ENCODE results near the gene CELSR1.
A peak's percentile ranks its signal among the peaks of the same experiment; 100 is the strongest.
"Not testable (repeated sequence)": the region's sequence is repeated elsewhere in the genome, so short reads cannot be mapped to it uniquely, and the experiment has no call there.

CELSR1 gene

GRCh38 chr22:46409631-46410210, 127.7 kb downstream of the CELSR1 start:
- DNase-seq (ENCODE audit: low read depth, low spot score): no peak
- no peak overlapping the region for H3K27ac ChIP-seq

GRCh38 chr22:46408568-46409506, 128.6 kb downstream of the CELSR1 start:
- H3K27ac ChIP-seq: no peak overlapping the region
- DNase-seq (ENCODE audit: low read depth, low spot score): no peak

- H3K27ac ChIP-seq: no peak overlapping the region
- no peak for DNase-seq (ENCODE audit: low read depth, low spot score)
These were observed 129.7 kb downstream of the CELSR1 start for GRCh38 chr22:46407748-46408147.

GRCh38 chr22:46406791-46407190, 130.6 kb downstream of the CELSR1 start:
- H3K27ac ChIP-seq: no peak overlapping the region
- no peak for DNase-seq (ENCODE audit: low read depth, low spot score)

DNA sequence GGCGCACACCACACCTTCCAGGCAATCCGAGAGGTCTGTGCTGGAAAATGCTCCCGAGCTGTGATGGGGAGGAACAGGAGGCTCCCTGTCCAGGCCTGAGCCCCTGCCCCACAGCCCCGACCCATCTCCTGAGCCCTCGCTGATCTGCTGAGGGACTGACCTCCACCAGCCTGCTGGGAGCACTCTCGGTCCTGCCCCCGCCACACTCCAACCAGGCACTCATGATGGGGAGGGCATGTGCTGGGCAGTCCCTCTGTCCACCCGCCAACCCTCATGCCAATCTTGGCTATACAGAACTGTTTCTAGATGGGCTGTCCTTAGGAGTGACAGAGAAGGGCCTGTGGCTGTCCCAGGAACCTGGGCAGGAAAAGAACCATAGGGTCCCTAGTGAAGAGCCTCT, 131.1 kb downstream of the CELSR1 start:
- no peak overlapping the region for H3K27ac ChIP-seq
- no peak for DNase-seq (ENCODE audit: low read depth, low spot score)

- no peak for DNase-seq (ENCODE audit: low read depth, low spot score)
- no peak overlapping the region for H3K27ac ChIP-seq
These were observed 131.5 kb downstream of the CELSR1 start for GRCh38 chr22:46405901-46406300.

- DNase-seq (ENCODE audit: low read depth, low spot score); H3K27ac ChIP-seq: not testable (repeated sequence)
These were observed 133.5 kb downstream of the CELSR1 start for GRCh38 chr22:46403880-46404279.

- DNase-seq (ENCODE audit: low read depth, low spot score): no peak
- no peak overlapping the region for H3K27ac ChIP-seq
These were observed 134.9 kb downstream of the CELSR1 start for GRCh38 chr22:46402505-46402904.

DNA sequence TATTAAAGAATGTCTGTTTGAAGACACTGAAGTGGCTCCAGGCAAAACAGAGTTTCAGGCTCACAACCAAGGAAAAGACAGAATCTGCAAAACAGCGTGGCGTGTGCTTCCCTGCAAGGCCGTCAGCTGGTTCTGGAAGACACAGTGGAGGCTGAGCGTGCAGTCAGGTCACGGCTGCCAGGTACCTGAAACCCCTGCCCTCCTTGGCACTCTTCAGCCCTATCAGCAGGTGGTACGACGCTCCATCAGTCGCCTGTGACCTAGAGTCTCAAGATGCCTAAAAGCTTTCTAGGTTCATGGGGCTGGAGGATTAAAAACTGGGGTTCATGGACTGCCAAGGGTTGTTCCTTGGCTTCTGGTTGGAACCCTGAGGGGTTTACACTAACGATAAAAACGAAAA, 136.1 kb downstream of the CELSR1 start:
- H3K27ac ChIP-seq: no peak overlapping the region
- DNase-seq (ENCODE audit: low read depth, low spot score): no peak

DNA sequence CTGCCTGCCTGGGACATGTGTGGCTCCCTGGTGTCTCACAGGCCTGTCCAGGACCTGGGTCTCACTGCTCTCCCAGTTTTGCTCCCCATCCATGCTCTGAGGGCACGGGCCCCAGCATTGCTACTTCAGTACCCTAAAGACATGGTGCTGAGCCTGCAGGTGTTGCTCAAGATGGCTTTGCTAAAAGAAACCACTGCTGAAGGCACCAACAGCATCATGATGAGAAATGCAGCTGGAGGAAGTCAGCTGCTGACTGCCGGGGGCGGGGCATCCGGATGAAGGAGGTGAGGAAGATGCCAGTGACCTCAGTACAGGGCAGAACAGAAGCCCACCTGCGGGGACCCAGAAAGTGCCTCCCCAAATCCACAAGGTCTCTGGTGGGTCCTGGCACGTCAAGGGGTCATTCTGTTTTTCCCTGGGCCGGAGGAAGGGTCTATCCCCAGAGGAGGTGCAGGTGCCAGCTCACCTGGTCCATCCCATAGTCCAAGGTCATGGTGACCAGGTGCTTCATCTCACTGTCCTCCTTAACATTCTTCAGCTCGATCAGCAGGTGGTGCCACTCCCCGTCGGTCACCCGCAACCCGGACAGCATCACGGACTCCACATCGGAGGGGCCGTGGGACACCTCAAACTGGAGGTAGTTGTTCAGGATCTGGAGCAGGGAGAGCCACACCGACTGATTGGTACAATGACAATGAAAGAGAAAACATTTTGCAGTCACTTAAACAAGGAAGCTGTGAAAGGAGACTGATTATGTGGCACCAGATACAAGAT, 138.0 kb downstream of the CELSR1 start:
- no peak overlapping the region for H3K27ac ChIP-seq
- DNase-seq (ENCODE audit: low read depth, low spot score): no peak

- no peak for DNase-seq (ENCODE audit: low read depth, low spot score)
- no peak overlapping the region for H3K27ac ChIP-seq
These were observed 139.5 kb downstream of the CELSR1 start for GRCh38 chr22:46397951-46398350.

GRCh38 chr22:46397514-46397913, 139.9 kb downstream of the CELSR1 start:
- DNase-seq (ENCODE audit: low read depth, low spot score): no peak
- H3K27ac ChIP-seq: no peak overlapping the region

DNA sequence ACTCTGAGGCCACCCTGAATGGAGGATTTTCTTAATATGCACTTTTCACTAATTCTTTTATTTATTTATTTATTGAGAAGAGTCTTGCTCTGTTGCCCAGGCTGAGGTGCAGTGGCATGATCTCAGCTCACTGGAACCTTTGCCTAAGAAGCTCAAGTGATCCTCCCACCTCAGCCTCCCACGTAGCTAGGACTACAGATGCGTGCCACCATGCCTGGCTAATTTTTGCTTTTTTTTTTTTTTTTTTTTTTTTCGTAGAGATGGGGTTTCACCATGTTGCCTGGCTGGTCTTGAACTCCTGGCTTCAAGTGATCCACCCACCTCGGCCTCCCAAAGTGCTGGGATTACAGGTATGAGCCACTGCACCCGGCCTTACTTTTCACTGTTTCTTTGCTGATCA, 140.4 kb downstream of the CELSR1 start:
- not testable (repeated sequence) for DNase-seq (ENCODE audit: low read depth, low spot score); H3K27ac ChIP-seq

- H3K27ac ChIP-seq: no peak overlapping the region
- DNase-seq (ENCODE audit: low read depth, low spot score): no peak
These were observed 142.3 kb downstream of the CELSR1 start for GRCh38 chr22:46395145-46395544.

GRCh38 chr22:46394622-46395021, 142.8 kb downstream of the CELSR1 start:
- DNase-seq (ENCODE audit: low read depth, low spot score): no peak
- no peak overlapping the region for H3K27ac ChIP-seq

DNA sequence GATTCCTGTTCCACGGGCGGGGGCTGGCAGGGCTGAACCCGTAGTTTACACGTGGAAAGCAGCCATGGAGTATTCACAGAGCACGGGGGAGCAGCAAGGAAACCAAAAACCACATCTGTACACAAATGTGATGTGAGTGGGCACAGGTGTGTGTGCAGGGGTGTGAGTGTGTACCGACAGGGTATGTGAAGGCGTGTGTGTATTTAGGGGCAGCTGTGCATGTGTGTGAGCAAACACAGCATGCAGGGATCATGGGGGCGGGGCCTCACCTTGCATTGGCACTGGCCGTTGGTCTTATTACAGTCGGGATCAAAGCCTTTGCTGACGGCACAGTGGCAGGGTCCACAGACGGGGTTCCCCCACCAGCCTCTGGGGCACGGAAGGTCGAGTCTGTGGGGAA, 143.5 kb downstream of the CELSR1 start:
- H3K27ac ChIP-seq: no peak overlapping the region
- DNase-seq (ENCODE audit: low read depth, low spot score): no peak

DNA sequence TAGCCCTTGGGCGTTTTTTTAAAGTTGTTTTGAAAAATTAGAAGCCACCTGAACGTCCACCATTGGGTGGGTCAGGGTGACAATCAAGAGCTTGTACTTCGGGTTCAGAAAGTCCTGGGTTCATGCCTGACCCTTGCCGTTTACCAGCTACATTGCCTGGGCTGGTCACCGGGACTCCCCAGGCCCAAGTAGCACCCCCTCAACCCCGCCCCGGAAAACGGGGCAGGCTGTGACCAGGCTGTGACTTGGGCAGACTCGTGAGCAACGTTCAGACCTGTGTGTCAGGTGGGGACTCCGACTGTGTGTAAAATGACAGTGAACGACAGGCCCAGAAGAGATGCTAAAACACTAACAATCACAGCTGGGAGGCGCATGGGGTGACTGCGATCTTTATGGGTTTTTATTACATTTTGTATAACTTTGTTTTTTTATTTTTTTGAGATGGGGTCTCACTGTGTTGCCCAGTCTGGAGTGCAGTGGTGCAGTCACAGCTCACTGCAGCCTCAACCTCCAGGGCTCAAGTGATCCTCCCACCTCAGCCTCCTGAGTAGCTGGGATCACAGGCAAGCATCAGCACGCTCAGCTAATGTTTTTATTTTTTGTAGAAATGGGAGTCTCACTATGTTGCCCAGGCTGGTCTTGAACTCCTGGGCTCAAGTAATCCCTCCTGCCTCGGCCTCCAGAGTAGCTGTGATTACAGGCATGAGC, 145.1 kb downstream of the CELSR1 start:
- DNase-seq (ENCODE audit: low read depth, low spot score): no peak

DNA sequence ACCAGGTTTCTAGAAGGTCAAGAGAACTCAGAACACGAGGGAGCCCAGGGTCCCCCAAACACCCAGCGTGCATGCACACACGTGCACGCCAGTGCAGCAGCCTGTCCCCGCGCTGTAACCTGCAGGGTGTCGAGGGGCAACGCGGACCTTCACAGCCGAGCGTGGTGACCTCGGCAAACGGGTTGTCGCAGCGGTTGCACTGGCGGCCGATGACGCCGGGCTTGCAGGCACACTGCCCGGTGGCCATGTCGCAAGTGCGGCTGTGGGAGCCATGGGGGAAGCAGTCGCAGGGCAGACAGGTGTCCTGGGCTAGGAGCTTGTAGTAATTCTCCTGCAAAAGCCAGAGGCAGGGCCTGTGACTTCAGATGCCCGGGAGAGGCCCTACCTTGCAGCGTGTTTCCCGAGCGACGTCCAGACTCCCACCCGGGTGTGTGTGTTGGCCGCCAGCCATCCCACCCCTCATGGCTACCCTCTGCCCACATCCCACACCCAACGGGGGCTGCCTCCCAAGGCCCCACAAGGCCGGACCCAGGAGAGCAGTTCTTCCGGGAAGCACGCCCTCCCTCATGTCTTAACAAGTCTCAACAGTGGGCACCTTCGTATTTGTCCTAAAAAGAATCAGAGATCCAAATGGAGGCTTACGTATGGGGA, 145.8 kb downstream of the CELSR1 start:
- no peak for DNase-seq (ENCODE audit: low read depth, low spot score)
- H3K27ac ChIP-seq: peak overlapping the region; percentile 46

More for the DNA sequence above, 145.1 kb downstream of the CELSR1 start:
- no peak overlapping the region for H3K27ac ChIP-seq

GRCh38 chr22:46390652-46391301, 146.6 kb downstream of the CELSR1 start:
- H3K27ac ChIP-seq: peak overlapping the region; percentile 46
- DNase-seq (ENCODE audit: low read depth, low spot score): no peak
